CD4-positive, CD25-positive, alpha-beta regulatory T cell (primary cell): Measurements from ENCODE around the gene CCDC7. TPM values are rescaled to one million over a fixed set of nuclear protein-coding genes. Genes with fewer than 3 reads are reported as not detected.
A peak's percentile ranks its signal among the peaks of the same experiment; 100 is the strongest.
"Not testable (repeated sequence)": the region's sequence is repeated elsewhere in the genome, so short reads cannot be mapped to it uniquely, and the experiment has no call there.

Source experiments
- ATAC-seq, 2 donors: fragments of 150-1000 bp; cut with Tn5 transposase; one replicate each; pipeline ENCODE4 v1.10.0; 2021; ENCODE audit warnings: low read depth in 2 of 2, moderate number of reproducible peaks in 2 of 2, moderate library complexity in 1 of 2
- DNase-seq, 3 donors: peaks; one replicate each; pipeline versions ENCODE4 v3.0.0 to v3.0.0-alpha.2; 2012 to 2022; ENCODE audit warnings: mixed read lengths in 1 of 3
- H3K27ac ChIP-seq: one replicate; pipeline ENCODE4 v1.7.0; 2013; ENCODE audit warnings: mild to moderate bottlenecking, low read length; ENCODE audit not compliant: insufficient read depth, poor library complexity, severe bottlenecking
- H3K27me3 ChIP-seq: one replicate; pipeline ENCODE4 v1.7.0; 2013; ENCODE audit warnings: low read length; ENCODE audit not compliant: control insufficient read depth, insufficient read depth
- H3K36me3 ChIP-seq: one replicate; pipeline ENCODE4 v1.7.0; 2013; ENCODE audit warnings: mild to moderate bottlenecking, low read length, moderate library complexity; ENCODE audit not compliant: control insufficient read depth, insufficient read depth
- H3K4me1 ChIP-seq: 2 replicates; pipeline ENCODE4 v1.7.0; 2013; ENCODE audit warnings: mild to moderate bottlenecking, low read length; ENCODE audit not compliant: insufficient read depth, control insufficient read depth, poor library complexity, severe bottlenecking
- H3K4me3 ChIP-seq: one replicate; pipeline ENCODE4 v1.7.0; 2013; ENCODE audit warnings: low read depth, mild to moderate bottlenecking, low read length, moderate library complexity
- H3K9me3 ChIP-seq, 2 experiments: 1 replicate in 1 of 2; 2 replicates in 1 of 2; pipeline ENCODE4 v1.7.0; 2013; ENCODE audit warnings: low read length in 2 of 2, mild to moderate bottlenecking in 1 of 2, moderate library complexity in 1 of 2; ENCODE audit not compliant: control insufficient read depth in 2 of 2
- H3K27ac Mint-ChIP-seq, 3 donors: one replicate each; pipeline ENCODE4 v1.8.0; 2020 to 2022; ENCODE audit warnings: mild to moderate bottlenecking in 3 of 3, mixed read lengths in 3 of 3, moderate library complexity in 2 of 3
- H3K27me3 Mint-ChIP-seq: one replicate; pipeline ENCODE4 v1.8.0; 2022; ENCODE audit warnings: mild to moderate bottlenecking, mixed read lengths
- H3K36me3 Mint-ChIP-seq: one replicate; pipeline ENCODE4 v1.8.0; 2020; ENCODE audit warnings: mixed read lengths
- H3K4me1 Mint-ChIP-seq, 4 donors: one replicate each; pipeline ENCODE4 v1.8.0; 2020 to 2022; ENCODE audit warnings: mixed read lengths in 4 of 4, mild to moderate bottlenecking in 1 of 4
- H3K4me3 Mint-ChIP-seq, 4 donors: one replicate each; pipeline ENCODE4 v1.8.0; 2020 to 2022; ENCODE audit warnings: mild to moderate bottlenecking in 4 of 4, mixed read lengths in 4 of 4, moderate library complexity in 3 of 4
- H3K9me3 Mint-ChIP-seq, 7 donors: one replicate each; pipeline ENCODE4 v1.8.0; 2020 to 2022; ENCODE audit warnings: mixed read lengths in 7 of 7, mild to moderate bottlenecking in 3 of 7, moderate library complexity in 2 of 7
- polyA plus RNA-seq, 4 donors: library from polyadenylated mRNA; unstranded; fragments of 300-500 nt; fragmentation: Illumina TruSeq; gene quantifications; one replicate each; pipeline ENCODE4 v1.2.3, GENCODE V29; 2021
- total RNA-seq: library from RNA; stranded (reverse); gene quantifications from one replicate; pipeline ENCODE4 v1.2.3, GENCODE V29; 2022

The CCDC7 gene
- total and polyA plus RNA-seq, 5 donors from 2014 or later, result 6.8 to 73.6 (median 29.9) TPM

DNA sequence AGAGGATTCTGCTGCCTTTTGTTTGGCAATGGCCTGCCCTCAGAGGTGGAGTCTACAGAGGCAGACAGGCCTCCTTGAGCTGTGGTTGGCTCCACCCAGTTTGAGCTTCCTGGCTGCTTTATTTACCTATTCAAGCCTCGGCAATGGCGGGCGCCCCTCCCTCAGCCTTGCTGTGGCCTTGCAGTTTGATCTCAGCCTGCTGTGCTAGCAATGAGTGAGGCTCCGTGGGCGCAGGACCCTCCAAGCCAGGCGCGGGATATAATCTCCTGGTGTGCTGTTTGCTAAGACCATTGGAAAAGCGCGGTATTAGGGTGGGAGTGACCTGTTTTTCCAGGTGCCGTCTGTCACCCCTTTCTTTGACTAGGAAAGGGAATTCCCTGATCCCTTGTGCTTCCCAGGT, 42.1 kb downstream of the CCDC7 start:
- not testable (repeated sequence) for H3K9me3 ChIP-seq, ATAC-seq

DNA sequence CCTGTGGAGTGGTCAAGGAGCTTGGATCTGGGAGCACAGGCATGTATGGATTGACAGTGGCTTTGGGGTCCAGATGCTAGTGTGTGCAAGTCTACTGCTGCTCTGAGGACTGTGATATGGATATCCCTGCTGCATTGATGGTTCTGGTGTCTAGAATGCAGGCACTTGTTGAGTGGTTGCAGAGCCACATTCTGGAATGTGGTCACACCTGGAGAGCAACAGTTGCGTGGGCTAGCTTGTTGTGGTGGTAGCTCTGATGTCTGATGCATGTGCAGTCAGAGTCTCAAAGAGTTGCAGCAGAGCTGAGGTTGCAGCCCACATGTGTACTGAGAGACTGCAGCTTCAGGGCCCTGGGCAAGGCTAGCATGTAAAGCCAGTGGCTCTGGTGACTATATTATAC, 43.2 kb downstream of the CCDC7 start:
- no peaks in the 10 kb centered on the region for H3K27me3 ChIP-seq
- H3K4me1 ChIP-seq, result no peaks in the 10 kb centered on the region
- Mint-ChIP-seq H3K4me3 (peak overlapping the region in 1 of 4 donors; percentile 69), H3K27me3 (no peaks in the 10 kb centered on the region), H3K27ac (peak overlapping the region; percentile 70 to 79 (median 73)), H3K36me3 (peaks cover 72% of the 10 kb centered on the region), H3K4me1 (peaks cover 12 to 46% (median 30%) of the 10 kb centered on the region in 4 donors), H3K9me3 (peaks cover 0 to 23% (median 6%) of the 10 kb centered on the region in 7 donors)
- no peak for ATAC-seq
- H3K36me3 ChIP-seq, result peaks cover 21% of the 10 kb centered on the region
- no peaks in the 10 kb centered on the region for H3K9me3 ChIP-seq
- no peak overlapping the region for H3K27ac ChIP-seq
- H3K4me3 ChIP-seq, result no peak overlapping the region
- no peak for DNase-seq

More for the DNA sequence above, 42.1 kb downstream of the CCDC7 start:
- not testable (repeated sequence) for H3K4me3 Mint-ChIP-seq, H3K27me3 Mint-ChIP-seq, H3K4me3 ChIP-seq, H3K27ac ChIP-seq, H3K4me1 ChIP-seq, H3K27me3 ChIP-seq, H3K27ac Mint-ChIP-seq
- peaks cover 12 to 44% (median 30%) of the 10 kb centered on the region in 4 donors for H3K4me1 Mint-ChIP-seq
- peaks cover 69% of the 10 kb centered on the region for H3K36me3 Mint-ChIP-seq
- peak in 1 of 3 donors; percentile 16 for DNase-seq
- H3K9me3 Mint-ChIP-seq, result peaks cover 0 to 32% (median 11%) of the 10 kb centered on the region in 7 donors
- peaks cover 23% of the 10 kb centered on the region for H3K36me3 ChIP-seq

DNA sequence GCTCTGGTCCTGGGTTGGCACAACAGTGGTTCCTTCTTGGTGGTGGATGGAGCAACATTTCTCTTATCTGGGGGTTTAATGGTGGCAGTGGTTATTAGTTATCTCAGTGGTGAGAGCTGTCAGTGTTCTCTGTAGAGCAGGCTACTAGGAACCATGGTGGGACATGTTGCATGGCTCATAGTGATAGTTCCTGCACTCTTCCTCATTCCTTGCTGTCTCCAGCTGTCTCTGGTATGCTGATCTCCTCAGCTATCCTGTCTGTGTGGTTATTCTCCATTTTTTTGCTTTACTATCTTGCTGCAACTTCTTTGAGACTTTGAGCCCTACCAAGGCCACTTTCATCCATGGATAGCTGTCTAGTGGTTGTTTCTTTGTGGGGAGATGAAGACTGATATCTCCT, 44.0 kb downstream of the CCDC7 start:
- H3K27ac Mint-ChIP-seq, result peak overlapping the region in 2 of 3 donors; percentile 52 to 73

DNA sequence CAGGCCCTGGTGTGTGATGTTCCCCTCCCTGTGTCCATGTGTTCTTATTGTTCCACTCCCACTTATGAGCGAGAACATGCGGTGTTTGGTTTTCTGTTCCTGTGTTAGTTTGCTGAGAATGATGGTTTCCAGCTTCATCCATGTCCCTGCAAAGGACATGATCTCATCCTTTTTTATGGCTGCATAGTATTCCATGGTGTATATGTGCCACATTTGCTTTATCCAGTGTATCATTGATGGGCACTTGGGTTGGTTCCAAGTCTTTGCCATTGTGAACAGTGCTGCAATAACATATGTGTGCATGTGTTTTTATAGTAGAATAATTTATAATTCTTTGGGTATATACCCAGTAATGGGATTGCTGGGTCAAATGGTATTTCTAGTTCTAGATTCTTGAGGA, 48.6 kb downstream of the CCDC7 start:
- H3K4me3 ChIP-seq, H3K9me3 ChIP-seq, H3K27ac Mint-ChIP-seq, H3K27me3 ChIP-seq, H3K4me3 Mint-ChIP-seq, ATAC-seq, H3K4me1 ChIP-seq, H3K36me3 ChIP-seq, H3K27ac ChIP-seq, H3K9me3 Mint-ChIP-seq, H3K27me3 Mint-ChIP-seq, DNase-seq: not testable (repeated sequence)
- Mint-ChIP-seq H3K36me3 (peaks cover 64% of the 10 kb centered on the region), H3K4me1 (peaks cover 15 to 39% (median 31%) of the 10 kb centered on the region in 4 donors)

More for the DNA sequence above, 44.0 kb downstream of the CCDC7 start:
- Mint-ChIP-seq H3K4me3 (peak overlapping the region in 1 of 4 donors; percentile 47), H3K9me3 (peaks cover 0 to 19% (median 6%) of the 10 kb centered on the region in 7 donors), H3K4me1 (peaks cover 12 to 41% (median 30%) of the 10 kb centered on the region in 4 donors), H3K27me3 (no peaks in the 10 kb centered on the region), H3K36me3 (peaks cover 70% of the 10 kb centered on the region)
- Histone ChIP-seq H3K27ac (no peak overlapping the region), H3K36me3 (peaks cover 21% of the 10 kb centered on the region), H3K4me3 (no peak overlapping the region), H3K27me3 (no peaks in the 10 kb centered on the region), H3K4me1 (no peaks in the 10 kb centered on the region), H3K9me3 (no peaks in the 10 kb centered on the region)
- ATAC-seq (no peak), DNase-seq (no peak)

DNA sequence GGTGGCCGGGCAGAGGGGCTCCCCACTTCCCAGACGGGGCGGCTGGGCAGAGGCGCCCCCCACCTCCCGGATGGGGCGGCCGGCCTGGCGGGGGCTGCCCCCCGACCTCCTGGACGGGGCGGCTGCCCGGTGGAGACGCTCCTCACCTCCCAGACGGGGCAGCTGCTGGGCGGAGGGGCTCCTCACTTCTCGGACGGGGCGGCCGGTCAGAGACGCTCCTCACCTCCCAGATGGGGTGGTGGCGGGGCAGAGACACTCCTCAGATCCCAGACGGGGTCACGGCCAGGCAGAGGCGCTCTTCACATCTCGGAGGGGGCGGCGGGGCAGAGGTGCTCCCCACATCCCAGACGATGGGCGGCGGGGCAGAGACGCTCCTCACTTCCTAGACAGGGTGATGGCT, 54.2 kb downstream of the CCDC7 start:
- H3K27ac Mint-ChIP-seq, ATAC-seq: not testable (repeated sequence)

DNA sequence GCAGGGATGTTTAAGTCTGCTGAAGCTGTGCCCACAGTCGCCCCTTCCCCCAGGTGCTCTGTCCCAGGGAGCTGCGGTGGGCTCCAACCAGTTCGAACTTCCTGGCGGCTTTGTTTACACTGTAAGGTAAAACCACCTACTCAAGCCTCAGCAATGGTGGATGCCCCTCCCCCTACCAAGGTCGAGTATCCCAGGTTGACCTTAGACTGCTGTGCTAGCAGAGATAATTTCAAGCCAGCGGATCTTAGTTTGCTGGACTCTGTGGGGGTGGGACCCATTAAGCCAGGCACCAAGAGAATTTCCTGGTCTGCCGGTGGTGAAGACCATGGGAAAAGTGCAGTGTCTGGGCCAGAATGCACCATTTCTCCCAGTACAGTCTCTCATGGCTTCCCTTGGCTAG, 56.0 kb downstream of the CCDC7 start:
- Mint-ChIP-seq H3K4me3 (no peak overlapping the region), H3K36me3 (peaks cover 57% of the 10 kb centered on the region), H3K27ac (peak overlapping the region in 1 of 3 donors; percentile 69), H3K27me3 (no peaks in the 10 kb centered on the region), H3K9me3 (peaks cover 1 to 9% (median 3%) of the 10 kb centered on the region in 7 donors), H3K4me1 (peaks cover 8 to 28% (median 22%) of the 10 kb centered on the region in 4 donors)
- Histone ChIP-seq H3K36me3 (peaks cover 12% of the 10 kb centered on the region), H3K27ac (no peak overlapping the region), H3K9me3 (no peaks in the 10 kb centered on the region), H3K27me3 (no peaks in the 10 kb centered on the region), H3K4me1 (no peaks in the 10 kb centered on the region), H3K4me3 (no peak overlapping the region)
- DNase-seq (no peak), ATAC-seq (no peak)

More for the DNA sequence above, 54.2 kb downstream of the CCDC7 start:
- DNase-seq, H3K9me3 ChIP-seq, H3K4me3 Mint-ChIP-seq, H3K4me1 ChIP-seq, H3K27me3 Mint-ChIP-seq, H3K27ac ChIP-seq, H3K4me3 ChIP-seq, H3K27me3 ChIP-seq: not testable (repeated sequence)
- Mint-ChIP-seq H3K9me3 (peaks cover 2 to 14% (median 4%) of the 10 kb centered on the region in 7 donors), H3K36me3 (peaks cover 63% of the 10 kb centered on the region), H3K4me1 (peaks cover 19 to 34% (median 25%) of the 10 kb centered on the region in 4 donors)
- peaks cover 12% of the 10 kb centered on the region for H3K36me3 ChIP-seq

DNA sequence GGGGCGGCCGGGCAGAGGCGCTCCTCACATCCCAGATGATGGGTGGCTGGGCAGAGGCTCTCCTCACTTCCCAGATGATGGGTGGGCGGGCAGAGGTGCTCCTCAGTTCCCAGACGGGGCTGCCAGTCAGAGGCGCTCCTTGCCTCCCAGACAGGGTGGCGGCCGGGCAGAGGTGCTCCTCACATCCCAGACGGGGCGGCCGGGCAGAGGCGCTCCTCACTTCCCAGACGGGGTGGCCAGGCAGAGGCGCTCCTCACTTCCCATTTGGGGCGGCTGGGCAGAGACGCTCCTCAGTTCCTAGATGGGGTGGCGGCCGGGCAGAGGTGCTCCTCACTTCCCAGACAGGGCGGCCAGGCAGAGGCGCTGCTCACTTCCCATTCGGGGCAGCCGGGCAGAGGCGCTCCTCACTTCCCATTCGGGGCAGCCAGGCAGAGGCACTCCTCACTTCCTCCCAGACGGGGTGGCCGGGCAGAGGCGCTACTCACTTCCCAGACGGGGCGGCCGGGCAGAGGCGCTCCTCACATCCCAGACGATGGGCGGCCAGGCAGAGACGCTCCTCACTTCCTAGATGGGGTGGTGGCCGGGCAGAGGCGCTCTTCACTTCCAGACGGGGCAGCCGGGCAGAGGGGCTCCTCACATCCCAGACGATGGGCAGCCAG, 60.0 kb downstream of the CCDC7 start:
- ATAC-seq, H3K27me3 ChIP-seq, H3K4me1 ChIP-seq, H3K9me3 Mint-ChIP-seq, H3K27ac Mint-ChIP-seq, DNase-seq, H3K9me3 ChIP-seq, H3K4me3 ChIP-seq, H3K4me3 Mint-ChIP-seq, H3K27ac ChIP-seq, H3K27me3 Mint-ChIP-seq: not testable (repeated sequence)
- peaks cover 53% of the 10 kb centered on the region for H3K36me3 Mint-ChIP-seq
- H3K4me1 Mint-ChIP-seq, result peaks cover 0 to 15% (median 9%) of the 10 kb centered on the region in 4 donors
- H3K36me3 ChIP-seq, result peaks cover 12% of the 10 kb centered on the region

DNA sequence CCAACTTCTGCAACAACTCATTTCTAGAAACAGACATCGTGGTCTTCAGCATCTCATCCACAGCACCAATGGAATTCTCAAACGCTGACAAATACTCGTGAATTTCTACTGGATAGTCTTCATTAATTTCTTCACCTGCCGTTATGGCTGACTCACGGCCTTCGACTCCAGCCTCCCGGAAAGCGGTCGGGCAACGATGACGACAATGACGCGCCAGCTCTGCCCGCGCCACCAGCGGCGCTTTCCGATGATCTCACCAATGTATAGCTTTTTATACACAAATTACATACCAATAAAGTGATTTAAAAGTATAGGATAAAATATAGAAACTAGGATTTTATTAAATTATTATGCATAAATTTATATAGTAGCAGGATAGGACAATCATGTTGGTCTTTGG, 65.7 kb downstream of the CCDC7 start:
- Mint-ChIP-seq H3K27ac (peak overlapping the region in 1 of 3 donors; percentile 56), H3K9me3 (peaks cover 0 to 3% (median 0%) of the 10 kb centered on the region in 7 donors), H3K27me3 (no peaks in the 10 kb centered on the region), H3K4me3 (no peak overlapping the region), H3K4me1 (peaks cover 0 to 8% (median 2%) of the 10 kb centered on the region in 4 donors), H3K36me3 (peaks cover 31% of the 10 kb centered on the region)
- DNase-seq (no peak), ATAC-seq (no peak)
- no peaks in the 10 kb centered on the region for H3K27me3 ChIP-seq
- no peak overlapping the region for H3K27ac ChIP-seq
- H3K9me3 ChIP-seq, result no peaks in the 10 kb centered on the region
- H3K4me3 ChIP-seq, result no peak overlapping the region
- H3K36me3 ChIP-seq, result peaks cover 5% of the 10 kb centered on the region
- no peaks in the 10 kb centered on the region for H3K4me1 ChIP-seq
